GM20000 (cell line): Measurements from ENCODE around the gene TRIM71.
A peak's percentile ranks its signal among the peaks of the same experiment; 100 is the strongest.
"Not testable (repeated sequence)": the region's sequence is repeated elsewhere in the genome, so short reads cannot be mapped to it uniquely, and the experiment has no call there.

Experiments used
- DNase-seq: peaks from one replicate; pipeline ENCODE4 v3.0.0; 2012; ENCODE audit warnings: low spot score
- CTCF ChIP-seq: IDR thresholded peaks from 2 replicates; pipeline ENCODE4 v1.5.1; 2012; ENCODE audit warnings: mild to moderate bottlenecking, control low read depth; ENCODE audit errors: extremely low read depth, missing control alignments

Gene TRIM71

GRCh38 chr3:32791833-32792232 lies 26.0 kb upstream of the TRIM71 start:
- TF ChIP-seq CTCF = no peak
- DNase-seq = no peak

- TF ChIP-seq CTCF = no peak
- no peak for DNase-seq
Measured at GRCh38 chr3:32794487-32795308, 23.1 kb upstream of the TRIM71 start.

- not testable (repeated sequence) for DNase-seq
Measured at GRCh38 chr3:32796384-32796950, 21.3 kb upstream of the TRIM71 start.

- TF ChIP-seq CTCF = no peak
- DNase-seq = no peak
Measured at GRCh38 chr3:32797776-32798175, 20.0 kb upstream of the TRIM71 start.

- DNase-seq = not testable (repeated sequence)
Measured at GRCh38 chr3:32801440-32801839, 16.4 kb upstream of the TRIM71 start.

GRCh38 chr3:32813180-32813579 lies 4.6 kb upstream of the TRIM71 start:
- TF ChIP-seq CTCF = no peak
- no peak for DNase-seq

- DNase-seq = no peak
- no peak for TF ChIP-seq CTCF
Measured at GRCh38 chr3:32814361-32814760, 3.4 kb upstream of the TRIM71 start.

GRCh38 chr3:32815841-32816438 lies 1.9 kb upstream of the TRIM71 start:
- no peak for TF ChIP-seq CTCF
- peak; percentile 32 for DNase-seq
